Measurements from ENCODE around the gene PRSS2. TPM values are rescaled to one million over a fixed set of nuclear protein-coding genes. Genes with fewer than 3 reads are reported as not detected.

Gene PRSS2
- polyA plus RNA-seq, 1 donor (not counting 4 experiments of a cell fraction or from before 2014, with no cell fraction given), result not detected

DNA sequence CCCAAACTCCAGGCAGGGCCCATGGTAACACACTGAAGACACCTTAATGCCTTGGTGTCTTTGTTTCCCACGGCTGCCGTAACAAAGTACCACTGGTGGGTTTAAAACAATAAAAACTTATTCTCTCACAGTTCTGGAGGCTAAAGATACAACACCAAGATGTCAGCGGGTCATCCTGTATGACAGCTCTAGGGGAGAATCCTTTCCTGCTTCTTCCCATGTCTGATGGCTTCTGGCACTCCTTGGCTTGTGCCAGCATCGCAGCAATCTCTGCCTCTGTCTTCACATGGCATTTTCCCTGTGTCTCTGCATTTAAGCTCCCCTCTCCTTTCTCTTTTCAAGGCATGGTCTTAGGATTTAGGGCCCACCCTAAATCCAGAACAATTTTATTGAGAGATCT, 33.1 kb downstream of the PRSS2 start:
- Histone ChIP-seq H3K4me2 (ENCODE audit: control insufficient read depth, extremely low read depth, insufficient read depth, low read depth, low read length) (no peak overlapping the region), H3K27me3 (ENCODE audit: control insufficient read depth, extremely low read depth, insufficient read depth, low read length) (peaks cover 8% of the 10 kb centered on the region), H4K20me1 (ENCODE audit: control insufficient read depth, extremely low read depth, insufficient read depth, low read length) (no peaks in the 10 kb centered on the region), H3K9ac (ENCODE audit: control insufficient read depth, extremely low read depth, insufficient read depth, low read length) (no peak overlapping the region), H3K4me1 (ENCODE audit: control insufficient read depth, extremely low read depth, insufficient read depth, low read length) (no peaks in the 10 kb centered on the region), H2AFZ (ENCODE audit: control insufficient read depth, low read length) (no peak overlapping the region), H3K4me3 (ENCODE audit: control insufficient read depth in 2 of 3, extremely low read depth in 1 of 3, insufficient read depth in 2 of 3, low read depth in 1 of 3, low read length in 3 of 3) (no peak overlapping the region), H3K36me3 (ENCODE audit: control insufficient read depth in 2 of 2, extremely low read depth in 1 of 2, insufficient read depth in 2 of 2, low read length in 2 of 2) (no peaks in the 10 kb centered on the region), H3K27ac (ENCODE audit: control insufficient read depth, insufficient read depth, low read length) (no peak overlapping the region), H3K79me2 (ENCODE audit: control insufficient read depth, insufficient read depth, low read length) (no peaks in the 10 kb centered on the region), H3K9me3 (ENCODE audit: control insufficient read depth, low read depth, low read length) (no peaks in the 10 kb centered on the region), H3K9me1 (ENCODE audit: control insufficient read depth, extremely low read depth, insufficient read depth, low read length) (no peaks in the 10 kb centered on the region)
- FAIRE-seq (no peak), DNase-seq (ENCODE audit: low read depth, low spot score) (no peak)
- dilution Hi-C loops (cut with MboI; ENCODE audit: extremely low pct_ligation_motif_present, low sequenced_read_pairs), result loop anchor here (25.0 kb wide), 1 partner anchor 408 kb away; the partner anchor contains the start of gene TAS2R40
- TF ChIP-seq EZH2 (IDR thresholded peaks at IDR 0.05; ENCODE audit: low read length), result no peak

DNA sequence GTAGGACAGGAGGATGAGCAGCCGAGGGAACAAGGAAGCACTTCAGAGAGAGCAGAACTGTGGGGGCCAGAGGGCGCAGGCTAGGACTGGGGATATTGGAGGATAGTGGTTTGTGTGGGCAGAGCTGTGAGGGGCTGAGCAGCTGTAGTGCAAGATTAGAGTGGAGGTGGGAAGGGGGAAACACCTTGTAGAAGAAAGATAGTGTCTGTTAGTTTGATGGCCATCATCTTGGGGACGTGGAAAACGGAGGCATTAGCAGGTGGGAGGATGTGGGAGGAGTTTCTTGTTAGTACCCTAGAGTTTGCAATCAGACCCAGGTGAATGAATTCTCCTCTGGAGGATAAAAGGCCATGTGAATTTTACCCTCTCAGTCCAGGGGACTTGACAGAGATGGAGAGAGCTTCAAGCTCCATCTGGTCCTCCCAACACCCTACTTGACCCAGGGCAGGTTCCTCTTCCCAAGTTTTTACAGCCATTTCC, 34.0 kb downstream of the PRSS2 start:
- no peak overlapping the region for H2AFZ ChIP-seq (ENCODE audit: control insufficient read depth, low read length)
- H4K20me1 ChIP-seq (ENCODE audit: control insufficient read depth, extremely low read depth, insufficient read depth, low read length), result no peaks in the 10 kb centered on the region
- no peaks in the 10 kb centered on the region for H3K79me2 ChIP-seq (ENCODE audit: control insufficient read depth, insufficient read depth, low read length)
- no peak overlapping the region for H3K27ac ChIP-seq (ENCODE audit: control insufficient read depth, insufficient read depth, low read length)
- no peak for TF ChIP-seq EZH2 (IDR thresholded peaks at IDR 0.05; ENCODE audit: low read length)
- TF ChIP-seq, protein P1, sequence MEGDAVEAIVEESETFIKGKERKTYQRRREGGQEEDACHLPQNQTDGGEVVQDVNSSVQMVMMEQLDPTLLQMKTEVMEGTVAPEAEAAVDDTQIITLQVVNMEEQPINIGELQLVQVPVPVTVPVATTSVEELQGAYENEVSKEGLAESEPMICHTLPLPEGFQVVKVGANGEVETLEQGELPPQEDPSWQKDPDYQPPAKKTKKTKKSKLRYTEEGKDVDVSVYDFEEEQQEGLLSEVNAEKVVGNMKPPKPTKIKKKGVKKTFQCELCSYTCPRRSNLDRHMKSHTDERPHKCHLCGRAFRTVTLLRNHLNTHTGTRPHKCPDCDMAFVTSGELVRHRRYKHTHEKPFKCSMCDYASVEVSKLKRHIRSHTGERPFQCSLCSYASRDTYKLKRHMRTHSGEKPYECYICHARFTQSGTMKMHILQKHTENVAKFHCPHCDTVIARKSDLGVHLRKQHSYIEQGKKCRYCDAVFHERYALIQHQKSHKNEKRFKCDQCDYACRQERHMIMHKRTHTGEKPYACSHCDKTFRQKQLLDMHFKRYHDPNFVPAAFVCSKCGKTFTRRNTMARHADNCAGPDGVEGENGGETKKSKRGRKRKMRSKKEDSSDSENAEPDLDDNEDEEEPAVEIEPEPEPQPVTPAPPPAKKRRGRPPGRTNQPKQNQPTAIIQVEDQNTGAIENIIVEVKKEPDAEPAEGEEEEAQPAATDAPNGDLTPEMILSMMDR (optimal IDR thresholded peaks at IDR 0.05 in 1 of 3, IDR thresholded peaks at IDR 0.05 in 1 of 3, conservative IDR thresholded peaks at IDR 0.05 in 1 of 3; ENCODE audit: extremely low read depth in 1 of 3, insufficient read depth in 2 of 3, low read length in 3 of 3), result no peak
- FAIRE-seq (no peak), DNase-seq (ENCODE audit: low read depth, low spot score) (no peak)
- H3K27me3 ChIP-seq (ENCODE audit: control insufficient read depth, extremely low read depth, insufficient read depth, low read length), result peaks cover 5% of the 10 kb centered on the region
- H3K9me1 ChIP-seq (ENCODE audit: control insufficient read depth, extremely low read depth, insufficient read depth, low read length), result no peaks in the 10 kb centered on the region
- no peak overlapping the region for H3K9ac ChIP-seq (ENCODE audit: control insufficient read depth, extremely low read depth, insufficient read depth, low read length)
- H3K9me3 ChIP-seq (ENCODE audit: control insufficient read depth, low read depth, low read length), result no peaks in the 10 kb centered on the region
- H3K4me2 ChIP-seq (ENCODE audit: control insufficient read depth, extremely low read depth, insufficient read depth, low read depth, low read length), result no peak overlapping the region
- no peaks in the 10 kb centered on the region for H3K36me3 ChIP-seq (ENCODE audit: control insufficient read depth in 2 of 2, extremely low read depth in 1 of 2, insufficient read depth in 2 of 2, low read length in 2 of 2)
- dilution Hi-C loops (cut with MboI; ENCODE audit: extremely low pct_ligation_motif_present, low sequenced_read_pairs), result loop anchor here (25.0 kb wide), 1 partner anchor 408 kb away; the partner anchor contains the start of gene TAS2R40
- no peak overlapping the region for H3K4me3 ChIP-seq (ENCODE audit: control insufficient read depth in 2 of 3, extremely low read depth in 1 of 3, insufficient read depth in 2 of 3, low read depth in 1 of 3, low read length in 3 of 3)
- H3K4me1 ChIP-seq (ENCODE audit: control insufficient read depth, extremely low read depth, insufficient read depth, low read length), result no peaks in the 10 kb centered on the region

Data from keratinocyte (primary cell).